ENCODE measurements around the gene KCNMA1.

- TF ChIP-seq CTCF (IDR thresholded peaks at IDR 0.05; ENCODE audit: poor library complexity, severe bottlenecking) (no peak), EZH2 (IDR thresholded peaks at IDR 0.05; ENCODE audit: borderline replicate concordance, insufficient read depth, low read length, poor library complexity, severe bottlenecking) (no peak), POLR2AphosphoS5 (IDR thresholded peaks at IDR 0.05) (no peak), REST (IDR thresholded peaks at IDR 0.05; ENCODE audit: borderline replicate concordance) (no peak), RAD21 (conservative IDR thresholded peaks at IDR 0.05) (no peak)
These were observed 682.8 kb downstream of the KCNMA1 start for GRCh38 chr10:76954838-76955237.

Data from neural cell (in vitro differentiated cells).